Astrocyte (in vitro differentiated cells and primary cell): ENCODE measurements around the gene SVIL. TPM values are rescaled to one million over a fixed set of nuclear protein-coding genes. Genes with fewer than 3 reads are reported as not detected.

ENCODE experiments used
- DNase-seq: peaks from one replicate; pipeline ENCODE4 v3.0.0-alpha.2; 2010; ENCODE audit warnings: low read depth
- FAIRE-seq: peaks from 2 replicates; lab custom pipeline; 2011; peaks lifted over from hg19 to GRCh38; lab: Jason Lieb, UNC
- H2AFZ ChIP-seq: 2 replicates; pipeline ENCODE4 v1.6.0; 2012; ENCODE audit warnings: low read depth, low read length, inconsistent platforms
- H3K27ac ChIP-seq: 2 replicates; pipeline ENCODE4 v1.5.1; 2011; ENCODE audit warnings: low read depth, low read length, inconsistent platforms
- H3K27me3 ChIP-seq: 2 replicates; pipeline ENCODE4 v1.6.0; 2011; ENCODE audit warnings: low read length, inconsistent platforms; ENCODE audit not compliant: insufficient read depth
- H3K36me3 ChIP-seq: 2 replicates; pipeline ENCODE4 v1.5.1; 2011; ENCODE audit warnings: low read length, inconsistent platforms; ENCODE audit not compliant: insufficient read depth
- H3K4me1 ChIP-seq: 2 replicates; pipeline ENCODE4 v1.5.1; 2011; ENCODE audit warnings: low read length, inconsistent platforms; ENCODE audit not compliant: insufficient read depth
- H3K4me2 ChIP-seq: 2 replicates; pipeline ENCODE4 v1.6.0; 2012; ENCODE audit warnings: low read length, inconsistent platforms
- H3K4me3 ChIP-seq: 2 replicates; pipeline ENCODE4 v1.5.1; 2011; ENCODE audit warnings: low read depth, mild to moderate bottlenecking, low read length, inconsistent platforms; ENCODE audit not compliant: insufficient read depth
- H3K79me2 ChIP-seq: 2 replicates; pipeline ENCODE4 v1.6.0; 2012; ENCODE audit warnings: mild to moderate bottlenecking, low read length, inconsistent platforms; ENCODE audit not compliant: insufficient read depth
- H3K9ac ChIP-seq: 2 replicates; pipeline ENCODE4 v1.6.0; 2012; ENCODE audit warnings: mild to moderate bottlenecking, low read length, inconsistent platforms
- H3K9me3 ChIP-seq: 2 replicates; pipeline ENCODE4 v1.5.1; 2012; ENCODE audit warnings: low read depth, mild to moderate bottlenecking, low read length, inconsistent platforms; ENCODE audit not compliant: insufficient read depth
- H4K20me1 ChIP-seq: 2 replicates; pipeline ENCODE4 v1.6.0; 2012; ENCODE audit warnings: low read length, inconsistent platforms; ENCODE audit not compliant: insufficient read depth
- H3K27ac Mint-ChIP-seq: one replicate; pipeline ENCODE4 v1.8.0; 2021; ENCODE audit warnings: mild to moderate bottlenecking, mixed read lengths; ENCODE audit not compliant: unreplicated experiment
- H3K27me3 Mint-ChIP-seq: one replicate; pipeline ENCODE4 v1.8.0; 2021; ENCODE audit warnings: low read depth, mixed read lengths; ENCODE audit not compliant: unreplicated experiment
- H3K36me3 Mint-ChIP-seq: one replicate; pipeline ENCODE4 v1.8.0; 2021; ENCODE audit warnings: low read depth, mixed read lengths; ENCODE audit not compliant: unreplicated experiment
- H3K4me1 Mint-ChIP-seq: one replicate; pipeline ENCODE4 v1.8.0; 2021; ENCODE audit warnings: low read depth, mixed read lengths; ENCODE audit not compliant: unreplicated experiment
- H3K4me3 Mint-ChIP-seq: one replicate; pipeline ENCODE4 v1.8.0; 2021; ENCODE audit warnings: mild to moderate bottlenecking, moderate library complexity, mixed read lengths; ENCODE audit not compliant: unreplicated experiment
- H3K9me3 Mint-ChIP-seq: one replicate; pipeline ENCODE4 v1.8.0; 2021; ENCODE audit warnings: mild to moderate bottlenecking, mixed read lengths; ENCODE audit not compliant: unreplicated experiment
- EZH2 ChIP-seq: IDR thresholded peaks from 2 replicates; pipeline ENCODE4 v1.6.1; 2012; ENCODE audit warnings: mild to moderate bottlenecking, low read length, inconsistent platforms; ENCODE audit not compliant: insufficient read depth
- total RNA-seq: library from RNA; stranded (reverse); gene quantifications from 2 replicates; pipeline ENCODE4 v1.2.1, GENCODE V29; 2021
- TF ChIP-seq, protein P1 (sequence below): IDR thresholded peaks from 2 replicates; pipeline ENCODE4 v1.5.1; 2011; ENCODE audit warnings: low read depth, mild to moderate bottlenecking, inconsistent platforms, low read length, moderate library complexity; ENCODE audit not compliant: insufficient read depth

The SVIL gene
- total RNA-seq, 1 donor from 2014 or later: 70.4 TPM

DNA sequence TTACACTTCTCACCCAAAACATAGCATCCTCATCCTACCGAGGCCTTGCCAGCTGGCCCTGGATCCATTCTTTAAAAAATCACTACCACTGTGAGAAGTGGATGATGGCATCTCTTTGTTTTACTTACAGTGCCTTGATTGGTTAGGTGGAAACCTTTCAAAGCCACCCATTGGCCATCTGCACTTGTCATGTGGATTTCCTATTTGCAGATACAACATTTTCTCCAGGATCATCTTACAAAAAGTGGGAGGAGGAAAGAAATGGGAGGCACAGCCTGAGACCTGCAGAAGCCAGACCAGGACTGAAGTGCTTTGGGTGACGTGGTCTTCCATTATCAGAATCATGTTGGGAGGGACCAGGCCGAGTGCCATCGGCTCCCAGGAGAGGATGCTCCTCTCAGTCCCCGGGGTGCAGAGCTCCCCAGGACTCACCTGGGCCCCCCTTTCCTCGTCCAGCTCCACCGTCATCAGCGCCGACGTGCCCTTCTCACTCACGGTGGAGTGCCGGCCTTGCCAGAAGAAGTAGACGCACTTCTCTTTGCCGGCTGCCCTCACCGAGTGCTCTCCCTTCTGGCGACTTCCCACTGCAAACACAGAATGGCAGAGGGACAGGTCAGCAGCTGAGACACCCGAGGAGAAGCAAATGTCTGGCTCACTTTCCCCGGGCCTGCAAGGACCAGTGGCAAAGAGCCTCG lies 161.2 kb downstream of the SVIL start:
- Histone ChIP-seq H3K4me1 (peaks cover 26% of the 10 kb centered on the region), H4K20me1 (peaks cover 56% of the 10 kb centered on the region), H3K4me2 (no peak overlapping the region), H3K9me3 (no peaks in the 10 kb centered on the region), H3K36me3 (peaks cover 18% of the 10 kb centered on the region), H2AFZ (no peak overlapping the region), H3K27ac (no peak overlapping the region), H3K79me2 (peaks cover 2% of the 10 kb centered on the region), H3K27me3 (no peaks in the 10 kb centered on the region), H3K9ac (no peak overlapping the region), H3K4me3 (no peak overlapping the region)
- no peak for FAIRE-seq
- no peak overlapping the region for H3K27ac Mint-ChIP-seq
- TF ChIP-seq, protein P1, sequence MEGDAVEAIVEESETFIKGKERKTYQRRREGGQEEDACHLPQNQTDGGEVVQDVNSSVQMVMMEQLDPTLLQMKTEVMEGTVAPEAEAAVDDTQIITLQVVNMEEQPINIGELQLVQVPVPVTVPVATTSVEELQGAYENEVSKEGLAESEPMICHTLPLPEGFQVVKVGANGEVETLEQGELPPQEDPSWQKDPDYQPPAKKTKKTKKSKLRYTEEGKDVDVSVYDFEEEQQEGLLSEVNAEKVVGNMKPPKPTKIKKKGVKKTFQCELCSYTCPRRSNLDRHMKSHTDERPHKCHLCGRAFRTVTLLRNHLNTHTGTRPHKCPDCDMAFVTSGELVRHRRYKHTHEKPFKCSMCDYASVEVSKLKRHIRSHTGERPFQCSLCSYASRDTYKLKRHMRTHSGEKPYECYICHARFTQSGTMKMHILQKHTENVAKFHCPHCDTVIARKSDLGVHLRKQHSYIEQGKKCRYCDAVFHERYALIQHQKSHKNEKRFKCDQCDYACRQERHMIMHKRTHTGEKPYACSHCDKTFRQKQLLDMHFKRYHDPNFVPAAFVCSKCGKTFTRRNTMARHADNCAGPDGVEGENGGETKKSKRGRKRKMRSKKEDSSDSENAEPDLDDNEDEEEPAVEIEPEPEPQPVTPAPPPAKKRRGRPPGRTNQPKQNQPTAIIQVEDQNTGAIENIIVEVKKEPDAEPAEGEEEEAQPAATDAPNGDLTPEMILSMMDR: no peak
- TF ChIP-seq EZH2: no peak
- no peak overlapping the region for H3K4me3 Mint-ChIP-seq
- H3K36me3 Mint-ChIP-seq: peaks cover 21% of the 10 kb centered on the region
- no peaks in the 10 kb centered on the region for H3K27me3 Mint-ChIP-seq
- no peak for DNase-seq
- H3K4me1 Mint-ChIP-seq: peaks cover 26% of the 10 kb centered on the region
- H3K9me3 Mint-ChIP-seq: no peaks in the 10 kb centered on the region

DNA sequence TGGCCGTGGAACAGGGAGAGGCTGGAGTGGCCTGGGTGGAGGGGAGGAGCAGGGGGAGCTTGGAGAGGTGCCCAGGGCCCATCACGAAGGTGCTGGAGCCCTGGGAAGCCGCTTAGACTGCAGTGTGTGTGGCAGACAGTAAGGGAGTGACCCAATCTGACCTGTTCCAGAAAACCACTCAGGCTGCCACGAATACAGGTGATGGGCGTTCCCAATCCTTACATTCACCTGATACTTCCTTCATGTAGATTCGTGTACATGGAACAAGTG lies 161.7 kb downstream of the SVIL start:
- H3K4me2 ChIP-seq: no peak overlapping the region
- no peak overlapping the region for H2AFZ ChIP-seq
- peaks cover 18% of the 10 kb centered on the region for H3K36me3 ChIP-seq
- no peaks in the 10 kb centered on the region for H3K9me3 ChIP-seq
- Mint-ChIP-seq H3K27ac (no peak overlapping the region), H3K36me3 (peaks cover 21% of the 10 kb centered on the region), H3K4me1 (peaks cover 26% of the 10 kb centered on the region), H3K4me3 (no peak overlapping the region), H3K9me3 (no peaks in the 10 kb centered on the region), H3K27me3 (no peaks in the 10 kb centered on the region)
- no peak overlapping the region for H3K4me3 ChIP-seq
- FAIRE-seq (no peak), DNase-seq (no peak)
- H3K4me1 ChIP-seq: peaks cover 26% of the 10 kb centered on the region
- peaks cover 55% of the 10 kb centered on the region for H4K20me1 ChIP-seq
- no peak overlapping the region for H3K27ac ChIP-seq
- no peaks in the 10 kb centered on the region for H3K27me3 ChIP-seq
- TF ChIP-seq EZH2: no peak
- TF ChIP-seq, protein P1: no peak
- no peak overlapping the region for H3K9ac ChIP-seq
- H3K79me2 ChIP-seq: peaks cover 2% of the 10 kb centered on the region

DNA sequence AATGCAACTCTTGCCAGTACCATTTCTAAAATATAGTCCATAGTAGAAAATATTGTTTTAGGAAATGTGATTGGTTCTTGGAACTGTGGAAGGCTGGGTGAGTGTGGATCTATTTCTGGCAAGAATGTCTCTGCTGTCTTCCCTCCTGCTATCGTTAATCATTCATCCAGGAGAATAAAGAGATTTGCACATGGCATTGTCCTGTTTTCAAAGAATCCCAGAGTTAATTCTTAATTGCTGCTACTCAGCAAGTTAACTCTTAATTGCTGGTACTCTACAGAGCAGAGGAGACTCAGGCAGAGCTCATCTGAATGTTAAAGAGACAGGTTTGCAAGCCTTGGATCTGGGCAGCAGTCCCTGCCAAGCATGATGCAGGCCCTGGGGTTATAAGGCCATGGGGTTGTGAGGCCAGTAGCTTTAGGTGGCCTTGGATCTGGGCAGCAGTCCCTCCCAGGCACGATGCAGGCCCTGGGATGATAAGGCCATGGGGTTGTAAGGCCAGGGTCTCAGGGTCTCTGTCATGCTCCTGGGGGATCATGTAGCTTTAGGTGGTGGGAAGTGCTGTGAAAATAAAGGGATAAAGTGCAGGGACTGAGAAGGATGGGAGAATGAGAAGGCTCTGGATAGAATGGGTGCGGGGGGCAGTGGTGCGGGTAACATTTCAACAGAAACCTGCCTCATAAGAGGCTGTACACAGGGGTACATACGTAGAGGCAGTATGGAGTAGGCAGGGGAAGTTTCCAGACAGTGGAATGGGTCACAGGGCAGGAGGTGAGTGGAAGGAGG lies 162.3 kb downstream of the SVIL start:
- H3K36me3 ChIP-seq: peaks cover 18% of the 10 kb centered on the region
- peaks cover 21% of the 10 kb centered on the region for H3K36me3 Mint-ChIP-seq
- H3K27ac Mint-ChIP-seq: peak overlapping the region; percentile 82
- H2AFZ ChIP-seq: no peak overlapping the region
- H3K4me2 ChIP-seq: no peak overlapping the region
- H3K9ac ChIP-seq: no peak overlapping the region
- H3K4me1 Mint-ChIP-seq: peaks cover 26% of the 10 kb centered on the region
- DNase-seq (no peak), FAIRE-seq (no peak)
- peaks cover 26% of the 10 kb centered on the region for H3K4me1 ChIP-seq
- peaks cover 59% of the 10 kb centered on the region for H4K20me1 ChIP-seq
- H3K4me3 Mint-ChIP-seq: no peak overlapping the region
- H3K27me3 Mint-ChIP-seq: no peaks in the 10 kb centered on the region
- H3K4me3 ChIP-seq: no peak overlapping the region
- TF ChIP-seq, protein P1: no peak
- no peak for TF ChIP-seq EZH2
- H3K27me3 ChIP-seq: no peaks in the 10 kb centered on the region
- no peak overlapping the region for H3K27ac ChIP-seq
- no peaks in the 10 kb centered on the region for H3K9me3 Mint-ChIP-seq
- peaks cover 2% of the 10 kb centered on the region for H3K79me2 ChIP-seq
- H3K9me3 ChIP-seq: no peaks in the 10 kb centered on the region
